AG04450 (cell line): ENCODE measurements around the gene STON1. TPM values are rescaled to one million over a fixed set of nuclear protein-coding genes. Genes with fewer than 3 reads are reported as not detected.

ENCODE experiments used
- CTCF ChIA-PET: fragments of 300-600, 350-600 bp; formaldehyde crosslinking; extraction: SDS; loops from one replicate; lab custom pipeline; 2022; ENCODE audit warnings: antibody characterized with exemption, inconsistent platforms; lab: Charles Lee
- POLR2A ChIA-PET: fragments of 350-600 bp; formaldehyde crosslinking; extraction: SDS; loops from one replicate; lab custom pipeline; 2021; ENCODE audit warnings: antibody characterized with exemption, inconsistent platforms; lab: Yijun Ruan, JAX
- DNase-seq: peaks from one replicate; pipeline ENCODE4 v3.0.0-alpha.2; 2011; ENCODE audit warnings: low read depth, low spot score
- H3K27ac ChIP-seq: one replicate; pipeline ENCODE4 v1.5.1; 2012; ENCODE audit warnings: low read depth, low read length, control low read depth
- H3K27me3 ChIP-seq: one replicate; pipeline ENCODE4 v1.6.0; 2012; ENCODE audit warnings: low read length; ENCODE audit not compliant: control insufficient read depth, insufficient read depth
- H3K4me3 ChIP-seq: 2 replicates; pipeline ENCODE4 v1.5.1; 2011; ENCODE audit warnings: mild to moderate bottlenecking, low read depth, low read length, control low read depth
- H3K9me3 ChIP-seq: 2 replicates; pipeline ENCODE4 v1.5.1; 2012; ENCODE audit warnings: low read length; ENCODE audit not compliant: control insufficient read depth, insufficient read depth
- CTCF ChIP-seq: IDR thresholded peaks from 2 replicates; pipeline ENCODE4 v1.5.1; 2011; ENCODE audit warnings: low read depth, low read length, control low read depth, inconsistent platforms
- polyA plus RNA-seq: library from polyadenylated mRNA; depleted of rRNA; stranded (reverse); fragments of >200 nt; gene quantifications from 2 replicates; pipeline ENCODE4 v1.2.3, GENCODE V29; 2011

Gene STON1
- polyA plus RNA-seq, 1 experiment, result 17.8 TPM

- no peaks in the 10 kb centered on the region for H3K27me3 ChIP-seq
- no peak overlapping the region for H3K27ac ChIP-seq
- CTCF ChIA-PET, result interaction anchor here (0.6 to 1.3 kb wide), 3 partner anchors 115 to 142 kb away, joined by 4 to 5 read pairs (median 4); no protein-coding TSS in a partner anchor
These were observed 56.5 kb downstream of the STON1 start for GRCh38 chr2:48586433-48586832.

GRCh38 chr2:48587560-48587959 lies 57.6 kb downstream of the STON1 start:
- no peaks in the 10 kb centered on the region for H3K27me3 ChIP-seq
- POLR2A ChIA-PET, result no interaction called here
- no peak overlapping the region for H3K4me3 ChIP-seq
- no peaks in the 10 kb centered on the region for H3K9me3 ChIP-seq
- H3K27ac ChIP-seq, result no peak overlapping the region
- DNase-seq, result no peak
- no peak for TF ChIP-seq CTCF
- CTCF ChIA-PET, result interaction anchor here (1.0 to 2.7 kb wide), 11 partner anchors 12 to 481 kb away, joined by 3 to 34 read pairs (median 4); no protein-coding TSS in a partner anchor

More at GRCh38 chr2:48586433-48586832, 56.5 kb downstream of the STON1 start:
- DNase-seq, result no peak
- POLR2A ChIA-PET, result no interaction called here
- TF ChIP-seq CTCF, result no peak
- Histone ChIP-seq H3K9me3 (no peaks in the 10 kb centered on the region), H3K4me3 (no peak overlapping the region)

GRCh38 chr2:48587961-48588360 lies 58.0 kb downstream of the STON1 start:
- no peak overlapping the region for H3K4me3 ChIP-seq
- H3K9me3 ChIP-seq, result no peaks in the 10 kb centered on the region
- DNase-seq, result no peak
- no peaks in the 10 kb centered on the region for H3K27me3 ChIP-seq
- ChIA-PET POLR2A (no interaction called here), CTCF (interaction anchor here (0.6 to 2.7 kb wide), 14 partner anchors 12 to 1815 kb away, joined by 3 to 34 read pairs (median 4); no protein-coding TSS in a partner anchor)
- H3K27ac ChIP-seq, result no peak overlapping the region
- TF ChIP-seq CTCF, result no peak

GRCh38 chr2:48588745-48589144 lies 58.8 kb downstream of the STON1 start:
- Histone ChIP-seq H3K9me3 (no peaks in the 10 kb centered on the region), H3K27ac (no peak overlapping the region), H3K4me3 (no peak overlapping the region), H3K27me3 (no peaks in the 10 kb centered on the region)
- no peak for DNase-seq
- ChIA-PET CTCF (interaction anchor here (0.6 to 2.7 kb wide), 19 partner anchors 10 to 1814 kb away, joined by 3 to 34 read pairs (median 4); no protein-coding TSS in a partner anchor), POLR2A (no interaction called here)
- no peak for TF ChIP-seq CTCF

GRCh38 chr2:48589170-48589767 lies 59.3 kb downstream of the STON1 start:
- peak; percentile 82 for TF ChIP-seq CTCF
- Histone ChIP-seq H3K27me3 (no peaks in the 10 kb centered on the region), H3K27ac (no peak overlapping the region), H3K4me3 (no peak overlapping the region), H3K9me3 (no peaks in the 10 kb centered on the region)
- ChIA-PET POLR2A (no interaction called here), CTCF (interaction anchor here (0.7 to 2.7 kb wide), 8 partner anchors 11 to 1814 kb away, joined by 3 to 34 read pairs (median 4); no protein-coding TSS in a partner anchor)
- DNase-seq, result no peak
